Measurements from ENCODE around the gene POGZ.

Gene POGZ

GRCh38 chr1:151478140-151478812 is 19.0 kb upstream of the POGZ start:
- Histone ChIP-seq H3K4me3 (replicated peaks; ENCODE audit: insufficient read depth, low read length) (no peak overlapping the region), H3K27ac (replicated peaks) (no peak overlapping the region), H3K27me3 (ENCODE audit: insufficient read depth, poor library complexity, severe bottlenecking) (no peaks in the 10 kb centered on the region)
- no peak for TF ChIP-seq REST (IDR thresholded peaks at IDR 0.05; ENCODE audit: insufficient replicate concordance, low read depth)
- TF ChIP-seq GABPA (IDR thresholded peaks at IDR 0.05; ENCODE audit: low read depth), result no peak
- no peak for TF ChIP-seq POLR2AphosphoS5 (IDR thresholded peaks at IDR 0.05; ENCODE audit: low read depth)
- TF ChIP-seq SPI1 (IDR thresholded peaks at IDR 0.05; ENCODE audit: borderline replicate concordance, low read depth), result no peak
- TF ChIP-seq CTCF (IDR thresholded peaks at IDR 0.05; ENCODE audit: insufficient read depth, low read length), result no peak
- no peak for DNase-seq (ENCODE audit: low read depth in 1 of 2, low spot score in 1 of 2)

- no peak for TF ChIP-seq CTCF (IDR thresholded peaks at IDR 0.05; ENCODE audit: insufficient read depth, low read length)
- no peak for TF ChIP-seq SPI1 (IDR thresholded peaks at IDR 0.05; ENCODE audit: borderline replicate concordance, low read depth)
- TF ChIP-seq GABPA (IDR thresholded peaks at IDR 0.05; ENCODE audit: low read depth), result no peak
- TF ChIP-seq POLR2AphosphoS5 (IDR thresholded peaks at IDR 0.05; ENCODE audit: low read depth), result no peak
- no peak for TF ChIP-seq REST (IDR thresholded peaks at IDR 0.05; ENCODE audit: insufficient replicate concordance, low read depth)
- DNase-seq (ENCODE audit: low read depth in 1 of 2, low spot score in 1 of 2), result no peak
- Histone ChIP-seq H3K27me3 (ENCODE audit: insufficient read depth, poor library complexity, severe bottlenecking) (no peaks in the 10 kb centered on the region), H3K4me3 (replicated peaks; ENCODE audit: insufficient read depth, low read length) (no peak overlapping the region), H3K27ac (replicated peaks) (no peak overlapping the region)
These were observed 17.8 kb upstream of the POGZ start for GRCh38 chr1:151477066-151477465.

GRCh38 chr1:151476083-151476482 is 16.8 kb upstream of the POGZ start:
- Histone ChIP-seq H3K4me3 (replicated peaks; ENCODE audit: insufficient read depth, low read length) (no peak overlapping the region), H3K27ac (replicated peaks) (no peak overlapping the region), H3K27me3 (ENCODE audit: insufficient read depth, poor library complexity, severe bottlenecking) (no peaks in the 10 kb centered on the region)
- TF ChIP-seq POLR2AphosphoS5 (IDR thresholded peaks at IDR 0.05; ENCODE audit: low read depth) (no peak), GABPA (IDR thresholded peaks at IDR 0.05; ENCODE audit: low read depth) (no peak), SPI1 (IDR thresholded peaks at IDR 0.05; ENCODE audit: borderline replicate concordance, low read depth) (no peak), CTCF (IDR thresholded peaks at IDR 0.05; ENCODE audit: insufficient read depth, low read length) (no peak), REST (IDR thresholded peaks at IDR 0.05; ENCODE audit: insufficient replicate concordance, low read depth) (no peak)
- DNase-seq (ENCODE audit: low read depth in 1 of 2, low spot score in 1 of 2), result no peak
